Measurements from ENCODE around the gene BTNL3.
"Not testable (repeated sequence)": the region's sequence is repeated elsewhere in the genome, so short reads cannot be mapped to it uniquely, and the experiment has no call there.

BTNL3 gene

GRCh38 chr5:180988592-180988991 is at the start of gene BTNL3:
BTNL3 (plus strand) TSS chr5:180988846; CDS start chr5:180989029, 183 bp downstream.
- DNase-seq (ENCODE audit: low spot score) = no peak

GRCh38 chr5:180950291-180950949 is 38.2 kb upstream of the BTNL3 start:
- no peak for DNase-seq (ENCODE audit: low spot score)

- no peak for DNase-seq (ENCODE audit: low spot score)
Measured at GRCh38 chr5:180959661-180960060, 29.0 kb upstream of the BTNL3 start.

- DNase-seq (ENCODE audit: low spot score) = no peak
Measured at GRCh38 chr5:180960209-180960608, 28.4 kb upstream of the BTNL3 start.

GRCh38 chr5:180969406-180969805 is 19.2 kb upstream of the BTNL3 start:
- DNase-seq (ENCODE audit: low spot score) = no peak

- DNase-seq (ENCODE audit: low spot score) = no peak
Measured at GRCh38 chr5:180970336-180970735, 18.3 kb upstream of the BTNL3 start.

GRCh38 chr5:180970875-180971274 is 17.8 kb upstream of the BTNL3 start:
- DNase-seq (ENCODE audit: low spot score) = no peak

- DNase-seq (ENCODE audit: low spot score) = no peak
Measured at GRCh38 chr5:180974612-180975315, 13.9 kb upstream of the BTNL3 start.

- no peak for DNase-seq (ENCODE audit: low spot score)
Measured at GRCh38 chr5:180975338-180975737, 13.3 kb upstream of the BTNL3 start.

GRCh38 chr5:180976518-180976917 is 12.1 kb upstream of the BTNL3 start:
- DNase-seq (ENCODE audit: low spot score) = no peak

GRCh38 chr5:180977852-180978251 is 10.8 kb upstream of the BTNL3 start:
- no peak for DNase-seq (ENCODE audit: low spot score)

- no peak for DNase-seq (ENCODE audit: low spot score)
Measured at GRCh38 chr5:180982008-180982741, 6.5 kb upstream of the BTNL3 start.

GRCh38 chr5:180988016-180988415 is 630 bp upstream of the BTNL3 start:
- no peak for DNase-seq (ENCODE audit: low spot score)

GRCh38 chr5:180990086-180990881 is 1.6 kb downstream of the BTNL3 start:
- no peak for DNase-seq (ENCODE audit: low spot score)

- DNase-seq (ENCODE audit: low spot score) = no peak
Measured at GRCh38 chr5:180990882-180991242, 2.2 kb downstream of the BTNL3 start.

- DNase-seq (ENCODE audit: low spot score) = no peak
Measured at GRCh38 chr5:181001947-181002346, 13.3 kb downstream of the BTNL3 start.

GRCh38 chr5:181005791-181006190 is 17.1 kb downstream of the BTNL3 start:
- no peak for DNase-seq (ENCODE audit: low spot score)

GRCh38 chr5:181008136-181008535 is 19.5 kb downstream of the BTNL3 start:
- no peak for DNase-seq (ENCODE audit: low spot score)

- not testable (repeated sequence) for DNase-seq (ENCODE audit: low spot score)
Measured at GRCh38 chr5:181010018-181010417, 21.4 kb downstream of the BTNL3 start.

GRCh38 chr5:181014654-181015053 is 26.0 kb downstream of the BTNL3 start:
- DNase-seq (ENCODE audit: low spot score) = not testable (repeated sequence)

GRCh38 chr5:181017448-181017847 is 28.8 kb downstream of the BTNL3 start:
- DNase-seq (ENCODE audit: low spot score) = not testable (repeated sequence)

- no peak for DNase-seq (ENCODE audit: low spot score)
Measured at GRCh38 chr5:181020688-181021087, 32.0 kb downstream of the BTNL3 start.
